ENCODE results near the gene CYP8B1. TPM values are rescaled to one million over a fixed set of nuclear protein-coding genes. Genes with fewer than 3 reads are reported as not detected.

The CYP8B1 gene
- total RNA-seq, result not detected

GRCh38 chr3:42875325-42876151, at the start of gene CYP8B1:
CYP8B1 (minus strand) TSS chr3:42875879; CDS start chr3:42875816, 63 bp downstream.
- no peak for DNase-seq

DNA sequence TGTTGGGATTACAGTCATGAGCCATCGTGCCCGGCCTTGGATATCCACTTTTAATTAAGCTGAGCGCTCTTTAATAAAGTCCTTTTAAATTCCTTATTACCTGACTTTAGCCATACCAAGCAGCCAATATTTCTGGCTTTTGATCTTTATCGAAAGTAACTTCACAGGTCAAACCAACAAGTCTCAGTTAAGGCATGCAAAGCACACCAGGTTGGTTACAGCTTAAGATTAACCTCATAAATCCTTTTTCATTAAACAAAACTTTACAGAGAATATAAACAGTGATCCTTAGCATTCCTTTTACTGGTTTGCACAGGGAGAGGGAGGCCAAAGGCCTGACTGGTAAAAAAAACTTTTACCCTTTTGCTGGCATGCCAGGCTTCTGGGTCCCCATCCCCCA, 47.9 kb upstream of the CYP8B1 start:
- no peak for DNase-seq

DNA sequence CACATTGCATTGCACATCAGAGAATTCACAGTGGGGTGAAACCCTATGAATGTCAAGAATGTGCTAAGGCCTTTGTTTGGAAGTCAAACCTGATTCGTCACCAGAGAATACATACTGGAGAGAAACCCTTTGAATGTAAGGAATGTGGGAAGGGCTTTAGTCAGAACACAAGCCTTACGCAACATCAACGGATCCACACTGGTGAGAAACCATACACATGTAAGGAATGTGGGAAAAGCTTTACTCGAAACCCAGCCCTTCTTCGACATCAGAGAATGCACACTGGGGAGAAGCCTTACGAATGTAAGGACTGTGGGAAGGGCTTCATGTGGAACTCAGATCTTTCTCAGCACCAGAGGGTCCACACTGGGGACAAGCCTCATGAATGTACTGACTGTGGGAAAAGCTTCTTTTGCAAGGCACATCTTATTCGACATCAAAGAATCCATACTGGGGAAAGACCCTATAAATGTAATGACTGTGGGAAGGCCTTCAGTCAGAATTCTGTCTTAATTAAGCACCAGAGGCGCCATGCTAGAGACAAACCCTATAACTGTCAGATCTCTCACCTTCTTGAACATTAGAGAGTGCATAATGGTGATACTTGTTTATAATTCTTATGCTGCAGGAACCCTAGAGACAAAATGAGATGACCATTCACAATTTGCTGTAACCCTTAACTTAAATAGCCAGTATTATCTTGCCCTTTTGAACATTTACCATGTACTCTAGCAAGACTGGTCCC, 39.3 kb upstream of the CYP8B1 start:
- DNase-seq, result no peak

- no peak for DNase-seq
These were observed 35.9 kb upstream of the CYP8B1 start for GRCh38 chr3:42911551-42911950.

- no peak for DNase-seq
These were observed 33.0 kb upstream of the CYP8B1 start for GRCh38 chr3:42908675-42909074.

- no peak for DNase-seq
These were observed 31.1 kb upstream of the CYP8B1 start for GRCh38 chr3:42906848-42907183.

DNA sequence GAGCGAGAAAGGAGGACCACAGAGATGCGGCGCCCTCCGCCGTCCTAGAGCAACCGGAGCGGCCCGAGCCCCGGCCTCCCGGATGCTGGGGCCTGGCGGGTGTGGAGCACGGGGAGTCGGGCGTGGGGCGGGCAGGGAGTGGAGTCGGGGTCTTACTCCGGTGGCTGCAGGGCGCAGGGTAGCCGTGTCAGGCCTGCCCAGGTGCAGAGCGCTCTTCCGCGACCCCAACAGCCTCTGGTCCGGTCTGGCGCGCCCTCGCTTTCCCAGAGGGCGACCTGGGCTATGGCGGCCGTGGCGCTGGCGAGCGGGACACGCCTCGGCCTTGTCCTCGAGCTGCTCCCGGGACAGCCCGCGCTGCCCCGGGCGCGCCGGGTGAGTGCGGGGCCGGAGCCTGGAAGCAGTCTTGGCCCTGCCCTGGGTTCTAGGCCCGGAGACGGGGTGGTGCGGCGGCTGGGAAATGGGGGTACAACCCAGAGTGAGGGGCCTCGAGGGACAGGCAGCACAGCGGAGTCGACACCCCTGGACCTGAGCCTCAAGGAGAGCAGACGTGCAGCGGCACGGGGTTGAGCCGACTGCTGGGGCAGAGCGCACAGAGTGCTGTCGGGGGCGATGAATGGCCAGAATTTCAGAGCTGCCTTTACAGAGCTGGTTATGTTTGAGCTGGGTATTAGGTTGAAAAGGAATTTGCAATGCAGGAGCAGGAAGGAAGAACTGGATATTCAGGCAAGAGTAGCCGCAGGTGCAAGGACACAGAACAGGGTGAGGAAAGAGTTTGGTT, 30.6 kb upstream of the CYP8B1 start, which contains the start of gene ZNF662:
Gene ZNF662 (plus strand): TSS at position 73 of the 778 bp plus-strand sequence. CDS start 1,973 bp downstream, outside the sequence.
- DNase-seq, result no peak

DNA sequence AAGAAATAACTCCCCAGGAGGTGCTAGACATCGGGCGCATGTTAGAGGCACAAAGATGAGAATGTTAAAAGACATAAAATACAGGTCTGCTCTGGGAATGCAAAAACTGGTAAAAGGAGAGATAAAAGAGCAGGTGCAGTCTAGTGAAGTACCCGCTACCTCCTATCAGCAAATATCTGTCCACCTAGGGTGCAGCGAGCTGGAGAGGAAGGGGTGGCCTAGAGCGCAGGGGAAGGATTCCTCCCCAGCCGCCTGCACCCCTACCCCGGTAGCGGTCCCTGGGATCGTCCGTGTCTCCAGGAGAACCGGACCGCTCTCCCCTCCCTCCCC, 30.0 kb upstream of the CYP8B1 start:
- DNase-seq, result no peak

DNA sequence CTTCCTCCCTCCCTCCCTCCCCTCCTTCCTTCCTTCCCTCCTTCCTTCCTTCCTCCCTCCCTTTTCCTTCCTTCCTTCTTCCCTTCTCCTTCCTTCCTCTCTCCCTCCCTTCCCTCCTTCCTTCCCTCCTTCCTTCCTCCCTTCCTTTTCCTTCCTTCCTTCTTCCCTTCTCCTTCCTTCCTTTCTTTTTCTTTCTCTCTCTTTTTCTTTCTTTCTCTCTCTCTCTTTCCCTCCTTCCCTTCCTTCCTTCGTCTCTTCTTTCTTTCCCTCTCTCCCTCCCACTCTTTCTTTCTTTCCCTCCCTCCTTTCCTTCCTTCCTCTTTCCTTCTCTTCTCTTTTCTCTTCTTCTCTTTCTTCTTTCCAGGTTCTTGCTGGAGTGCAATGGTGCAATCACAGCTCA, 28.4 kb upstream of the CYP8B1 start:
- DNase-seq, result no peak

DNA sequence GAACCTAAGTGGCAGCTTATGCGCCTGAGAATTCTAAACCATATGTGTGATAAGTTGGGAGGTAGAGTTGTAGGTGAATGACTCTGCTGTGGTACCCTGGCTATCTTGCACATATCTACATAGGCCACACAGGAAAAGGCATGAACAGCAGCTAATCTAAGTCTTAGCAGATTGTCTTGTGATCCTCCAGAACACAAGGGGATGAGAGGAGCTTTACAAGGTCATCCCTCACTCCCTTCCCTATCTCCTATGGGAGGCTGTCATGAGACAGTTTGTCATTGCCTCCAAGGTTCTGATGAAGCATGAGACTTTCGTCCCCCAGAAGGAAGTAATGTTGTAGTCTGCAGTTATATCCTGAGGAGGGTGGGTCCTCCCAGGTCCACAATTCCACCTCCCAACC, 26.6 kb upstream of the CYP8B1 start:
- DNase-seq, result no peak

- DNase-seq, result no peak
These were observed 25.4 kb upstream of the CYP8B1 start for GRCh38 chr3:42901073-42901415.

DNA sequence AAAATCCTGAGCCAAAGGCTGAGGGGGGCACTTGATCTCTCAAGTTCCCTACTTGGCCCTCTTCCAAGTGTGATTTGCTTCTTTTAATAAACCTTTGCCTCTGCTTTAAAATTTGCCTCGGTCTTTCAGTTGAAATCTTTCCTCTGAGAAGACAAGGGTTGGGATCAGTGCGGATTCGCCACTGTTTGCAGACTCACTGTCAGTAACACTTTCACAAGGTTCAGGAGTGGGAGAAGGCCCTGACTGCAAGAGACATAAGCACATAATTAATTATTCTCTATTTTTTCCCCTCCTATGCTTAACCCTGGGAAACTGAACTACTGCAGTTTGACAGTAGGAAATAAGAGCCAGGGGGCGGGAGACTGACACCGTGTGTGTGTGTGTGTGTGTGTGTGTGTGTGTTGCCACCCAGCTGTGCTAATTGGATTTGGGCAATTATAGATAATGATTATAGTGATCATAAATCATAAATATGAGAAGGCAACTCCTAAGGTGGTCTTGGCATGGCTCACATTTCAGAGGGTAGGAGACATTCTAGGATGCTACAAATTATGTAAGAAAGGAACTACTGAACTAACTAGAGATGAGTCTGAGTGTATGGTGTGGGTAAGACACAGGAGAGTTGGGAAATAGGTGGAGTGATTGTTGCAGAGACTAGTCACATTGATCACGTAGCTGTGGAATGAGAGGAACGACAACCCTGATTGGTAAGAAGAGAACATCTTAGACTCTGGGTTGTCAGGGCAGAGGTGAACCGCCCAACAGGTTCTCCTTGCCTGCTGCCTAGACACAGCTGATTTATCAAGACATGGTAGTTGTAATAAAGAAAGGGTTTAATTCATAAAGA, 24.8 kb upstream of the CYP8B1 start:
- no peak for DNase-seq

DNA sequence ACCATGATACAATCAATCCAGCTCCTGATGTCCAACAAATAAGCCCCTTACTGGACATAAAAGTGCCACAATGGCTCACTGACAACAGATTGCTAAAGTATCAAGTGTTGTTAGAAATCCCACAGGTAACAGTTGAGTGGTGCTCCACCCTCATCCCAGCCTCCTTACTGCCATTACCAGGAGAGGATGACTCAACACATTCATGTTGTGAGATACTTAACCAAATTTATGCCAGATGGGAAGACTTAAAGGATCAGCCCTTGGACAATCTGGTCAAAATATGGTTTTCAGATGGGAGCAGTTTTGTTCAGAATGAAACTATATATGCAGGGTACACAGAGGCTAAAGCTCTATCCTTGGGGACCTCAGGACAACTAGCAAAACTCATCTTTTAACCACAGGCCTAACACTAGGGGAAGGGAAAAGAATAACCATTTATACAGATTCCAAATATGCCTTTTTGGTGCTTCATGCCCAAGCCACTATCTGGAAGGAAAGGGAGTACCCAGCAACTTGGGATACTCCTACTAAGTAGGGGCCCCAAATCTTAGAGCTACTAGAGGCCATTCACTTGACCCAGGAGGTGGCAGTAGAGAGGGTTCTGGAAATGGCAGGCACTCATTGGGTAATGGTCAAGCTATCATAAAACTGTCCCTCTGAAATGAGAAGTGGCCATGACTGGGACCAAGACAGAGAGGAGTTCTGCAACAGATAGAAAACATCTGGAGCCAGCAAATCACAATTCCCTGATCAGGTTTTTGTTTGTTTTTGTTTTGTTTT, 23.4 kb upstream of the CYP8B1 start:
- DNase-seq, result no peak

GRCh38 chr3:42895580-42895868, 19.8 kb upstream of the CYP8B1 start:
- no peak for DNase-seq

DNA sequence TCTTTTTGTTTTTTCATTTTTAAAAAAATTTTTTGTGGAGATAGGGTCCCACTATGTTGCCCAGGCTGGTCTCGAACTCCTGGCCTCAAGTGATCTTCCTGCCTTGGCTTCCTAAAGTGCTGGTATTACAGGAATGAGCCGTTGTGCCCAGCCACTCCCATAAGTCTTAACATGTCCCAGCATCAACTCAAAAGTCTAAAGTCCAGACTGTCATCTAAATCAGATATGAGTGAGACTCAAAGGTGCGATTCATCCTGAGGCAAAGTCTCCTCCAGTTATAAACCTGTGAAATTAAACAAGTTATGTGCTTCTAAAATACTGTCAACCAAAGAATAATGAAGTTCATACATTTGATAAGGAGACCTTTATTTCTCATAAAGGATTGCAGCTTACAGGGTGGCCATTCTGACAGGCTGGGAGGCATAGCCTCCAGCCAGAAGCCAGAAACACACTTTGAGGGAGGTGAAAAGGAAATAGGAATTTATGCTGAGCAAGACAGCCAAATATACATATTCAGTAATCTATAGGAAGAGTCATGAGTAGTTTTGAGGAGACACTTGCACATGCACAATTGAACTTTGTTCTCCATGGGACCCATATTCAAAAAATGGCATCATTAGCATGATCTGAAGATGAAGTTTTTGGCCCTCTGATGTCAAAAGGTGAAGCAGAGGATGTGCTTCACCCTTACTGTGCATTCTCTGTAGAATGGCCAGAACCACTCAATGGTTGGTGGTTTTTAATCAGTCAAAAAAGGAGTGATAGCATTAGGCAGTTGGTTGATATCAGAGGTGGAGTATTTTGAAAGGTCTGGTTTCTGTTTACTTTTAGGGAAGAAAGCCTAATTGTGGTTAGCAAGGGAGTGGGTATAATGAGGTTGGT, 19.3 kb upstream of the CYP8B1 start:
- DNase-seq, result no peak

DNA sequence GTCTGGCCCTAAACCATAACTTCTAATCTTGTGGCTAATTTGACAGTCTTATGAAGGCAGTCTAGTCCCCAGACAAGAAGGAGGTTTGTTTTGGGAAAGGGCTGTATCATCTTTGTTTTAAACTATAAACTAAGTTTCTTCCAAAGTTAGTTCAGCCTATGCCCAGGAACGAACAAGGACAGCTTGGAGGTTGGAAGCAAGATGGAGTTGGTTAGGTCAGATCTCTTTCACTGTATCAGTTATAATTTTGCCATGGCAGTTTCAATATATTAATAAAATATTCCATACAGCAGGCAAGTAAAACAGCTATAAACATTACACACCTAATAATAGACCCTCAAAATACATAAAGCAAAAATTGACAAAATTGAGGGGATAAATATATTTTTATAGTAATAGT, 17.1 kb upstream of the CYP8B1 start:
- DNase-seq, result no peak

- DNase-seq, result no peak
These were observed 16.5 kb upstream of the CYP8B1 start for GRCh38 chr3:42892169-42892568.

- DNase-seq, result no peak
These were observed 15.4 kb upstream of the CYP8B1 start for GRCh38 chr3:42891042-42891441.

DNA sequence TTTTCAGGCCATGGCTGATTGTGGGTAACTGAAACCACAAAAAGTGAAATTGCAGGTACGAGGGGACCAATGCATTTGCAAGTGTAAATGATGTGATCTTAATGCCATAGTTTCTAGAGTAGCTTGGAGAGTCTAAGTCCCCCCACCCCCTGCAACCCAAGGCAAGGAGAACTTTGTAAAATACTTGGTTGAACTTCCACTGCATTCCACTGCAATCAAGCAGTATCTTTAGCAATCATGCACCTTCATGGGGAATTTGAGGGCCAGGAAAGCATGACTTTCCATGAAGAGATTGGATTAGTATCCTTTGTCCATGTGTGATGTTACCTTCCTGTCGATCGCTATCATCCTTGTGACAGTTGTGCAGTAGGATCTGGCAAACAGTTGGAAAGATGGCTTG, 11.4 kb upstream of the CYP8B1 start:
- DNase-seq, result no peak

DNA sequence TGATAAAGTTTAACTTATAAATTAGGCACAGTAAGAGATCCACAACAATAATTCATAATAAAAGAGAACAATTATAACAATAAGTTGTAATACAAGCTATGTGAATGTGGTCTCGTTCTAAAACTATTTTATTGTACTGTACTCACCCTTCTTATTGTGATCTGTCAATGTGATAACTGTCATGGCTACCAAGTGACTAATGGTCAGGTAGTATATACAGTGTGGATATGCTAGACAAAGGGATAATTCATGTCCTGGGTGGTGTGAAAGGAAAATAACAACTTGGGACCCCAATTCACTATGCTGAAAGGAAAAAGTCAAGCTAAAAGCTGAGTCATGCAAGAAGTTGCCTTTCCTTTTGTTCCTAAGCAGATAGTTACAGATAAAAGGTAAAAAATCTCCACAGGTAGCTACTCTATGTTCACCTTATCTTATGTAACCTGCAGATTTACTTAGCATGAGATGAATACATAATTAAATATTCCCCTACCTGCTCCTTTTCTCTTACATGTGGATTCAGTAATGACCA, 10.7 kb upstream of the CYP8B1 start:
- DNase-seq, result no peak

GRCh38 chr3:42884324-42884723, 8.6 kb upstream of the CYP8B1 start:
- DNase-seq, result no peak
